ENCODE measurements around the gene ZNF205. TPM values are rescaled to one million over a fixed set of nuclear protein-coding genes. Genes with fewer than 3 reads are reported as not detected.

Gene ZNF205
- total and polyA plus RNA-seq, 2 of the 4 experiments (the other 2 are of a cell fraction), result 8.2 to 12.7 TPM

DNA sequence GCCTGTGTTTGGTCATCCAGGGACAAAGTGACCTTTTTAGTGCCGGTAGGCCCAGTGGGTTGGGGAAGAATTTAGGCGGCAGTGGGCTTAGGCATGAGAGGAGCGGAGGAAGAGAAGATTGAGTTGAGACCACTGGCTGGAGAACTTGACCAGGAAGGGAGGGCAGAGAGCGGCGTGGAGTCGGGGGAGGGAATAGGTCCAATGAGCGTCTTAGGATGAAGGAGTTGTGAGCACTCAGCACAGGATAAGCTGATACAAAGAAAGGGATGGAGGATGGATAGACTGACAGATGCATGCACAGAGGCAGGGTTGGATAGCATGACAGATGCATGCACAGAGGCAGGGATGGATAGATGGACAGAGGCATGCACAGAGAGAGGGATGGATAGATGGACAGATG, 38.9 kb upstream of the ZNF205 start:
- Histone ChIP-seq H3K9ac (ENCODE audit: low read depth, low read length) (no peak overlapping the region), H4K20me1 (ENCODE audit: insufficient read depth, low read length) (no peaks in the 10 kb centered on the region), H4K91ac (ENCODE audit: insufficient read depth, low read depth, low read length) (no peak overlapping the region), H3K9me3 (ENCODE audit: control insufficient read depth, insufficient read depth, low read length) (no peaks in the 10 kb centered on the region), H3K4me3 (ENCODE audit: insufficient read depth, low read depth, low read length) (no peak overlapping the region), H2BK15ac (ENCODE audit: low read depth, low read length) (no peak overlapping the region), H3K14ac (replicated peaks; ENCODE audit: low read depth, low read length) (no peak overlapping the region), H2AK5ac (ENCODE audit: low read depth, low read length) (no peak overlapping the region), H4K8ac (ENCODE audit: low read depth in 2 of 2, low read length in 2 of 2) (no peak overlapping the region), H2BK5ac (ENCODE audit: low read depth, low read length, poor library complexity, severe bottlenecking) (no peak overlapping the region), H2BK120ac (ENCODE audit: low read depth, low read length) (no peak overlapping the region), H2AK9ac (replicated peaks; ENCODE audit: low read depth, low read length, poor library complexity) (no peak overlapping the region), H3K36me3 (ENCODE audit: control insufficient read depth, insufficient read depth, low read length) (no peaks in the 10 kb centered on the region), H3K79me1 (ENCODE audit: low read depth in 1 of 2, low read length in 2 of 2) (no peaks in the 10 kb centered on the region), H3K4ac (ENCODE audit: low read depth, low read length) (no peak overlapping the region), H3K4me1 (ENCODE audit: control insufficient read depth, insufficient read depth, low read length) (no peaks in the 10 kb centered on the region), H3K27me3 (ENCODE audit: control insufficient read depth, insufficient read depth, low read length) (peaks cover 42% of the 10 kb centered on the region), H3K18ac (ENCODE audit: low read depth, low read length) (no peak overlapping the region), H2BK20ac (ENCODE audit: low read depth, low read length) (no peak overlapping the region), H3K4me2 (ENCODE audit: low read depth, low read length) (no peak overlapping the region), H4K5ac (ENCODE audit: low read depth, low read length) (no peak overlapping the region), H3K9me1 (ENCODE audit: insufficient read depth, low read length) (peaks cover 6% of the 10 kb centered on the region; the same call in 1 of the 2 replicates), H2AFZ (replicated peaks; ENCODE audit: low read length, poor library complexity) (no peak overlapping the region), H3K56ac (ENCODE audit: extremely low read depth, insufficient read depth, low read length) (no peak overlapping the region), H3K23ac (ENCODE audit: low read depth, low read length) (no peak overlapping the region), H3K27ac (ENCODE audit: insufficient read depth, low read length) (no peak overlapping the region)
- TF ChIP-seq FOS (IDR thresholded peaks at IDR 0.05; ENCODE audit: low read depth, low read length), result no peak
- TF ChIP-seq ELK1 (IDR thresholded peaks at IDR 0.05; ENCODE audit: borderline replicate concordance, low read depth, low read length), result no peak
- TF ChIP-seq MXI1 (IDR thresholded peaks at IDR 0.05; ENCODE audit: borderline replicate concordance, low read depth, low read length), result no peak
- no peak for TF ChIP-seq NFE2L2 (IDR thresholded peaks at IDR 0.05; ENCODE audit: low read depth, low read length)
- no peak for TF ChIP-seq MAZ (IDR thresholded peaks at IDR 0.05; ENCODE audit: borderline replicate concordance, low read depth, low read length)
- no peak for TF ChIP-seq USF2 (IDR thresholded peaks at IDR 0.05; ENCODE audit: low read depth, low read length)
- TF ChIP-seq MAFK (IDR thresholded peaks at IDR 0.05; ENCODE audit: low read depth, low read length), result no peak
- TF ChIP-seq RAD21 (IDR thresholded peaks at IDR 0.05; ENCODE audit: low read length), result no peak
- no peak for TF ChIP-seq BHLHE40 (IDR thresholded peaks at IDR 0.05; ENCODE audit: low read depth, low read length)
- TF ChIP-seq CEBPB (IDR thresholded peaks at IDR 0.05; ENCODE audit: low read depth, low read length), result no peak
- TF ChIP-seq RCOR1 (IDR thresholded peaks at IDR 0.05; ENCODE audit: insufficient replicate concordance, low read length), result no peak
- no peak for TF ChIP-seq CHD1 (IDR thresholded peaks at IDR 0.05; ENCODE audit: low read depth, low read length)
- no peak for TF ChIP-seq RFX5 (IDR thresholded peaks at IDR 0.05; ENCODE audit: low read depth, low read length)
- intact Hi-C loops (cut with micrococcal nuclease) (no loop called here), in situ Hi-C loops (cut with MboI; ENCODE audit: low sequenced_read_pairs) (no loop called here), dilution Hi-C loops (cut with HindIII; ENCODE audit: low sequenced_read_pairs, unreplicated experiment) (no loop called here)
- BruUV-seq (replicated peaks), result no TSS peak
- POLR2A ChIA-PET (ENCODE audit: unreplicated experiment), result no interaction called here
- 86% methylated on average over 7 of the region's 7 CpGs; no CpG with 5 or more reads in 1 of the 2 experiments for WGBS, 2 experiments (ENCODE audit: extremely low coverage in 2 of 2, insufficient read length in 1 of 2)
- CTCF ChIA-PET, result no interaction called here
- ATAC-seq (ENCODE audit: low read depth) (no peak), DNase-seq (no peak)
